GM13976 (cell line): ENCODE measurements around the gene EIF1AD.

Experiments used
- DNase-seq: peaks from one replicate; pipeline ENCODE4 v3.0.0; 2012; ENCODE audit warnings: low spot score
- CTCF ChIP-seq: IDR thresholded peaks from 2 replicates; pipeline ENCODE4 v1.5.1; 2012; ENCODE audit warnings: borderline replicate concordance, mild to moderate bottlenecking; ENCODE audit not compliant: insufficient read depth; ENCODE audit errors: extremely low read depth, missing control alignments, control extremely low read depth
- in situ Hi-C: fragments of 300-500 bp; cut with MboI; formaldehyde crosslinking; loops from one replicate; pipeline ENCODE4 v1.12.0; 2022; ENCODE audit warnings: low sequenced_read_pairs, mixed read lengths, inconsistent platforms; ENCODE audit not compliant: unreplicated experiment

EIF1AD gene

DNA sequence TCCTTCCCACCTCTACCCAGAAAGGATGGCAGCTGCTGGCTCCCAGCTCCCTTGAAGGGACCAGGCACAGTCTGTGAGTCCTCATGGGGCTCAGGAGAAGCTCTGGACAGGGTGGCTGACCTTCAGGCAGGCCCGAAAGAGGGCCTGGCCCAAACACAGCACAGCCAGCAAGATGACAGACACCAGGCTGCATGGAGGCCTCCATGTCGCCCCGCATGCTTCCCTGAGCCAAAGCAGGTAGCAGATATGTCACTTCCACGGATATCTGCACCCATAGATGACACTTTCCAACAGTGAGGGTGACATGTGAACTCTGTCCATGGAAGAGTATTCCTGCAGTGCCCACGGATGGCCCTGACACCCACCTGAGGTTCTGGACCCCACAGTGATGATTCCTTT is 18.4 kb downstream of the EIF1AD start:
- TF ChIP-seq CTCF, result no peak
- DNase-seq, result no peak
- in situ Hi-C loops, result loop anchor here (25.0 kb wide), 1 partner anchor 271 kb away; the partner anchor contains the start of genes KAT5 and RNASEH2C

- no peak for TF ChIP-seq CTCF
- in situ Hi-C loops, result loop anchor here (25.0 kb wide), 1 partner anchor 271 kb away; the partner anchor contains the start of genes KAT5 and RNASEH2C
- no peak for DNase-seq
Observed at GRCh38 chr11:65982824-65983588, 19.0 kb downstream of the EIF1AD start.

DNA sequence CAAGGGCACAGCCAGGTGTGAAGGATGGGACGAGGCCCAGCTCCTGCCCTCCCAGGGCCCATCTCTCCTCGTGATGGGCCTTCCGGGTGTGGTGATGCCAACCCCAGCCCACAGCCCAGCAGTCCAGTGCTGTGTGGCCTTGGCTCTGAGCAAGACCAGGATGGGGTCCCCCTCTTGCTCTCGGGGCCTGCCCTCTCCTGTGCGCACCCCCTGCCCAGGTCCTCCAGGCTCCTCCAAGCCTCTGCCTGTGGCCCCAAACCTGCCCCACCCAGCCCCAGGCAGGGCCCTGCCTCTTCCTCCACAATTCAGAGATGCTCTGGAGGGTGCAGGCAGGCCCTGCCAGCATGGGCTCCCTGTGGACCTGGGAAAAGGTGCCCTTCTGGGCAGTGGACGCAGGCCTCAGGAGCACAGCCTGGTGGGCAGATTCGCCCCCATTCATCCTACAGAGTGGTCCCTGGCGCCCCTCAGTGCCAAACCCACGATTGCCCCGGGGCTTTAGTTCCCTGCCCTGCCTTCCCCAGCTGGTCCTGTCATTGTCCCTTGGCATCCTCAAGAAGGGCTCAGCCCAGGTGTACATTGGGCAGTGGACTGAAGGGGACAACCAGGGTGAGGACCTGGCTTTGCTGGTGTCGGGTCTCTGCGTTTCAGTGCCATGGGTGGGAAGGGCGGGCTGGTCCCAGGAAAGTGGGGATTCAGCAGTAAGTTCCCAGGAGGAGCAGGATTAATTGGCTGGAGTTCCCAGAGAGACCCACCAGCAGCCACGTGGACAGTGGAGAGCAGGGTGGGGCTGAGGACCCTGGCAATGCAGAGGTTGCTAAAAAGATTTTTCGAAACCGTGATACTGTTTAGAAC is 19.8 kb downstream of the EIF1AD start:
- TF ChIP-seq CTCF, result no peak
- no peak for DNase-seq
- in situ Hi-C loops, result loop anchor here (25.0 kb wide), 1 partner anchor 270 kb away; the partner anchor contains the start of genes KAT5 and RNASEH2C

- no peak for TF ChIP-seq CTCF
- no peak for DNase-seq
- in situ Hi-C loops, result loop anchor here (25.0 kb wide), 1 partner anchor 269 kb away; the partner anchor contains the start of genes KAT5 and RNASEH2C
Observed at GRCh38 chr11:65981101-65981740, 20.7 kb downstream of the EIF1AD start.

- in situ Hi-C loops, result loop anchor here (25.0 kb wide), 1 partner anchor 267 kb away; the partner anchor contains the start of genes KAT5 and RNASEH2C
- no peak for TF ChIP-seq CTCF
- DNase-seq, result no peak
Observed at GRCh38 chr11:65979261-65979759, 22.6 kb downstream of the EIF1AD start.
